NCI-H748 (cell line): ENCODE measurements around the gene GRB14.
"Not testable (repeated sequence)": the region's sequence is repeated elsewhere in the genome, so short reads cannot be mapped to it uniquely, and the experiment has no call there.

Source experiments
- DNase-seq: peaks from one replicate; lab custom pipeline; 2025; ENCODE audit not compliant: unreplicated experiment; lab: John Stamatoyannopoulos, UW

The GRB14 gene

GRCh38 chr2:164560181-164560792, 61.0 kb downstream of the GRB14 start:
- DNase-seq: peak; percentile 45

GRCh38 chr2:164558450-164558849, 62.8 kb downstream of the GRB14 start:
- no peak for DNase-seq

GRCh38 chr2:164554487-164554886, 66.8 kb downstream of the GRB14 start:
- DNase-seq: no peak

GRCh38 chr2:164551519-164551918, 69.8 kb downstream of the GRB14 start:
- no peak for DNase-seq

GRCh38 chr2:164549705-164550104, 71.6 kb downstream of the GRB14 start:
- not testable (repeated sequence) for DNase-seq

GRCh38 chr2:164545484-164545883, 75.8 kb downstream of the GRB14 start:
- DNase-seq: no peak

GRCh38 chr2:164542581-164543021, 78.7 kb downstream of the GRB14 start:
- DNase-seq: peak; percentile 80

- peak; percentile 62 for DNase-seq
Measured at GRCh38 chr2:164538240-164538866, 82.9 kb downstream of the GRB14 start.

GRCh38 chr2:164535280-164536025, 85.8 kb downstream of the GRB14 start:
- DNase-seq: no peak

- no peak for DNase-seq
Measured at GRCh38 chr2:164530464-164530863, 90.8 kb downstream of the GRB14 start.

- no peak for DNase-seq
Measured at GRCh38 chr2:164523726-164524125, 97.6 kb downstream of the GRB14 start.

GRCh38 chr2:164523009-164523408, 98.3 kb downstream of the GRB14 start:
- no peak for DNase-seq

- DNase-seq: no peak
Measured at GRCh38 chr2:164522561-164522981, 98.7 kb downstream of the GRB14 start.

GRCh38 chr2:164515734-164516133, 105.5 kb downstream of the GRB14 start:
- DNase-seq: no peak

- DNase-seq: no peak
Measured at GRCh38 chr2:164515030-164515429, 106.3 kb downstream of the GRB14 start.

- no peak for DNase-seq
Measured at GRCh38 chr2:164514491-164514890, 106.8 kb downstream of the GRB14 start.

- no peak for DNase-seq
Measured at GRCh38 chr2:164512871-164513270, 108.4 kb downstream of the GRB14 start.

GRCh38 chr2:164511738-164512137, 109.5 kb downstream of the GRB14 start:
- no peak for DNase-seq

- DNase-seq: no peak
Measured at GRCh38 chr2:164510895-164511294, 110.4 kb downstream of the GRB14 start.

GRCh38 chr2:164509137-164509877, 112.0 kb downstream of the GRB14 start:
- DNase-seq: no peak

GRCh38 chr2:164504253-164504652, 117.0 kb downstream of the GRB14 start:
- peak; percentile 34 for DNase-seq
